ENCODE data around the gene PREP. TPM values are rescaled to one million over a fixed set of nuclear protein-coding genes. Genes with fewer than 3 reads are reported as not detected.

PREP gene
- total and polyA plus RNA-seq, 2 of the 8 experiments (the other 6 are each of a cell fraction or from before 2014, with no cell fraction given), result 26.8 to 70.0 TPM

DNA sequence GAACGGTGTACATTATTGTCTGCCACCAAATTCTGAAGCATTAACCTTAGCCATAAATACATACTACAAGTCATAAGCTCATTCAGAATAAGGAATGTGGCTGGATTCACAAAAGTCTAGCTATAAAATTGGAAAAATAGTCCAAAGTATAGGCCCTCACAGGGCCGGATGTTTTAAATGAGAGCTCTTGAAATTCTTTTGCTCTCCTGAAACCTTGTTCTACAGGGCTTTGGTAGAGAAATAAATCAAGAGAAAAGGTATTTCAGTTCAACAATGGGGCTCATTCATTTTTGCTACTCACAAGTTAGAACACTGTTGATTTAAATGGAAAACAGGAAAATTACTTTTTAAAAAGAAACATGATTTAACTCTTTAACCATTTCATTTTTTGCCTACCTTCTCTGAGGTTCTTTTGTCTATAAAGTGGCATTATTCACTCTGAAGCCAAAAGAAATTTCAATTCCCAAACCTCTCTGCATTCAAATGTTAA, 58.0 kb downstream of the PREP start:
- Histone ChIP-seq H2BK12ac (ENCODE audit: low read depth, low read length) (no peak overlapping the region), H3K4ac (replicated peaks; ENCODE audit: insufficient read length, low read depth, low read length) (no peak overlapping the region), H2AK5ac (ENCODE audit: low read depth, low read length) (no peak overlapping the region), H2BK20ac (ENCODE audit: low read length) (no peak overlapping the region), H3K23ac (ENCODE audit: insufficient read length) (no peak overlapping the region), H3K36me3 (ENCODE audit: control insufficient read depth in 2 of 4, insufficient read depth in 4 of 4, low read length in 3 of 4) (peaks cover 0 to 5% (median 2%) of the 10 kb centered on the region in 4 experiments; a peak in 4 of 8 replicates), H3K79me2 (ENCODE audit: control insufficient read depth in 1 of 2, insufficient read depth in 2 of 2, low read length in 2 of 2) (no peaks in the 10 kb centered on the region), H2BK5ac (ENCODE audit: low read depth, low read length) (no peak overlapping the region), H4K5ac (ENCODE audit: insufficient read length, low read depth, low read length) (no peak overlapping the region), H3K27ac (ENCODE audit: low read depth, low read length) (no peak overlapping the region), H3K18ac (ENCODE audit: extremely low read depth, low read length) (no peak overlapping the region), H3K14ac (ENCODE audit: insufficient read length) (no peak overlapping the region), H3K79me1 (ENCODE audit: low read depth, low read length) (no peaks in the 10 kb centered on the region), H3K4me1 (replicated peaks in 1 of 4; ENCODE audit: control insufficient read depth in 3 of 4, insufficient read depth in 4 of 4, low read length in 3 of 4) (no peaks in the 10 kb centered on the region), H3K23me2 (ENCODE audit: low read depth, low read length) (no peaks in the 10 kb centered on the region), H2BK15ac (ENCODE audit: low read length) (no peak overlapping the region), H3K9ac (replicated peaks in 1 of 4; ENCODE audit: extremely low read depth in 1 of 4, low read depth in 3 of 4, low read length in 3 of 4) (no peak overlapping the region), H2AFZ (ENCODE audit: low read length) (no peak overlapping the region), H3K4me2 (ENCODE audit: insufficient read depth in 1 of 2, low read depth in 2 of 2, low read length in 2 of 2) (no peak overlapping the region), H3K27me3 (replicated peaks in 1 of 4; ENCODE audit: control insufficient read depth in 3 of 4, extremely low read depth in 1 of 4, insufficient read depth in 3 of 4, low read length in 3 of 4) (no peaks in the 10 kb centered on the region), H4K20me1 (replicated peaks in 1 of 2; ENCODE audit: control insufficient read depth in 1 of 2, insufficient read depth in 2 of 2, low read length in 2 of 2) (no peaks in the 10 kb centered on the region), H3K9me3 (ENCODE audit: insufficient read depth in 2 of 2, low read depth in 1 of 2, low read length in 1 of 2) (no peaks in the 10 kb centered on the region), H2BK120ac (replicated peaks; ENCODE audit: low read depth, low read length) (no peak overlapping the region), H4K91ac (replicated peaks; ENCODE audit: insufficient read length, low read length) (no peak overlapping the region), H4K8ac (ENCODE audit: extremely low read depth, insufficient read depth, low read length) (no peak overlapping the region), H3K56ac (replicated peaks; ENCODE audit: insufficient read length, low read depth, low read length) (no peak overlapping the region), H3K4me3 (ENCODE audit: extremely low read depth in 1 of 4, insufficient read depth in 2 of 4, low read depth in 3 of 4, low read length in 4 of 4) (no peak overlapping the region)
- POLR2A ChIA-PET (ENCODE audit: partially characterized antibody), result no interaction called here
- 84% methylated on average over 2 of the region's 2 CpGs; no CpG with 5 or more reads in 1 of the 2 experiments for WGBS, 2 experiments (ENCODE audit: extremely low coverage in 1 of 2, insufficient coverage in 1 of 2, insufficient read length in 1 of 2, insufficient replicate concordance in 2 of 2, low coverage in 1 of 2, low lambda C conversion rate in 2 of 2, missing lambda C conversion rate in 1 of 2)
- no peak for FAIRE-seq
- no peak for DNase-seq (ENCODE audit: low read depth in 1 of 2, low spot score in 2 of 2)
- CTCF ChIA-PET (ENCODE audit: partially characterized antibody), result interaction anchor here (0.7 to 1.1 kb wide), 4 partner anchors 19 to 257 kb away, joined by 3 to 7 read pairs (median 4); no protein-coding TSS in a partner anchor
- TF ChIP-seq HDAC2 (IDR thresholded peaks at IDR 0.05; ENCODE audit: borderline replicate concordance in 1 of 2, low read depth in 2 of 2, low read length in 2 of 2) (no peak), MAFK (IDR thresholded peaks at IDR 0.05; ENCODE audit: low read depth, low read length) (no peak), CTBP2 (IDR thresholded peaks at IDR 0.05; ENCODE audit: borderline replicate concordance, insufficient read depth, insufficient read length, low read length) (no peak), CHD2 (IDR thresholded peaks at IDR 0.05; ENCODE audit: low read length) (no peak), SAP30 (IDR thresholded peaks at IDR 0.05; ENCODE audit: insufficient read depth, insufficient replicate concordance, low read length) (no peak), RNF2 (IDR thresholded peaks at IDR 0.05; ENCODE audit: borderline replicate concordance, low read depth, low read length, missing control alignments, poor library complexity, severe bottlenecking) (no peak)

Data from H1 (cell line).